Measurements from ENCODE around the gene INHBE. TPM values are rescaled to one million over a fixed set of nuclear protein-coding genes. Genes with fewer than 3 reads are reported as not detected.

Gene INHBE
- polyA plus RNA-seq, 1 experiment = 10.8 TPM

DNA sequence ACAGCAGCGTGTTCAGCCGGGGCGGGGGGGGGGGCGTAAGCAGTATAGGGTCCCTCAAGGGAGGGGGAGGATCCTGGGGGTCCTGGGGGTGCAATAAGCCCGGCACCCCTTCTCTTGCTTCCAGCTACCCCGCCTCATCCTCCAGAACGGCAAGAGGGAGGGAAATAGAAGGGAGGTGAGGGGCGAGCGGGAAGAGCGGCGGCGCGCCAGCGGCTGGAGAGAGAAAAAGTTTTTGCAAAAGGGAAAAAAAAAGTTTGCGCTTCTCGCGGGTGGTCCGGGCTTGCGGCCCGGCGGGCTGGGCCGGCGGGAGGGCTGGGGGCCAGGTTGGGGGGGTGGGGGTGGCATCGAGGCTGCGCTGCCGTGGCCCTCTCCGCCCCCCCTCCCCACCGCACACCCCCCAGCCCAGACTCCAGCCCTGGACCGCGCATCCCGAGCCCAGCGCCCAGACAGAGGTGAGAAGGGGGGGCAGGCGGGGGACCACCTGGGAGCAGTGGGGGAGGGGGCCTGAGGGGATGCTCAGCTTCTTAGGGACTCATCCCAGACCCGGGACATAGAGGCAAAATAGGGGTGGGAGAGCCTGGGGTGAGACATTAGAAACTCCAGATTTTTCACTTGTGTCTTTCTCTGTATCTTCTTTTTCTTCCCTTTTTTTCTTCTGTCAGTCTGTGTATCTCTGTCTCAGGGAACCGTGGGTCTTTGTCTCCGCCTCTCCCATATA, 4.8 kb downstream of the INHBE start, which contains the start of gene GLI1:
Gene GLI1 (plus strand): TSS at position 36 of the 718 bp plus-strand sequence. CDS start 3,907 bp downstream, outside the sequence.
- no peak for DNase-seq (ENCODE audit: low read depth, low spot score)
- ChIA-PET CTCF (interaction anchor here (1.1 to 2.4 kb wide), 30 partner anchors 7 to 246 kb away, joined by 3 to 37 read pairs (median 6); partner anchors contain the start of genes ARHGAP9 and SHMT2), POLR2A (no interaction called here)
- no peaks in the 10 kb centered on the region for H3K27me3 ChIP-seq (ENCODE audit: control insufficient read depth, insufficient read depth, low read length)
- peak within 1 kb of the TSS; percentile 88 for H3K4me3 ChIP-seq (ENCODE audit: low read depth, low read length)
- peak within 1 kb of the TSS; percentile 80 for H3K27ac ChIP-seq (ENCODE audit: low read depth, low read length)
- TF ChIP-seq, protein P1, sequence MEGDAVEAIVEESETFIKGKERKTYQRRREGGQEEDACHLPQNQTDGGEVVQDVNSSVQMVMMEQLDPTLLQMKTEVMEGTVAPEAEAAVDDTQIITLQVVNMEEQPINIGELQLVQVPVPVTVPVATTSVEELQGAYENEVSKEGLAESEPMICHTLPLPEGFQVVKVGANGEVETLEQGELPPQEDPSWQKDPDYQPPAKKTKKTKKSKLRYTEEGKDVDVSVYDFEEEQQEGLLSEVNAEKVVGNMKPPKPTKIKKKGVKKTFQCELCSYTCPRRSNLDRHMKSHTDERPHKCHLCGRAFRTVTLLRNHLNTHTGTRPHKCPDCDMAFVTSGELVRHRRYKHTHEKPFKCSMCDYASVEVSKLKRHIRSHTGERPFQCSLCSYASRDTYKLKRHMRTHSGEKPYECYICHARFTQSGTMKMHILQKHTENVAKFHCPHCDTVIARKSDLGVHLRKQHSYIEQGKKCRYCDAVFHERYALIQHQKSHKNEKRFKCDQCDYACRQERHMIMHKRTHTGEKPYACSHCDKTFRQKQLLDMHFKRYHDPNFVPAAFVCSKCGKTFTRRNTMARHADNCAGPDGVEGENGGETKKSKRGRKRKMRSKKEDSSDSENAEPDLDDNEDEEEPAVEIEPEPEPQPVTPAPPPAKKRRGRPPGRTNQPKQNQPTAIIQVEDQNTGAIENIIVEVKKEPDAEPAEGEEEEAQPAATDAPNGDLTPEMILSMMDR (IDR thresholded peaks at IDR 0.05; ENCODE audit: low read depth, low read length) = no peak
- no peaks in the 10 kb centered on the region for H3K9me3 ChIP-seq (ENCODE audit: control insufficient read depth, insufficient read depth, low read length)

DNA sequence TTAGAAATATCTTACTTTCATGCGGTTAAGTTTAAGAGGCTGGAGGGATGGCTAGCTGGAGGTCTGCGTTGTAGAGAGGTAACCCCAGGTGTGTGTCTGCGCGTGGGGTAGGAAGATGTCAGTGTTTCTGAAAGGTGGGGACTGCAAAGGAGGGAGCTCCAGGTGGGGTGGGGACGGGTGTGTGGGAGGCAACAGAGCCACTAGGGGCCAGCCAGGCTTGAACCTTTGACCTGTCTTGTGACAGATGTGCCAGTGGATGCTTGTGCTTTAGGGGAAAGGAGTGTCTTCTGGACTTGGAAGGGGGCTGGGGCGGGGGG, 5.3 kb downstream of the INHBE start:
- DNase-seq (ENCODE audit: low read depth, low spot score) = no peak
- Histone ChIP-seq H3K9me3 (ENCODE audit: control insufficient read depth, insufficient read depth, low read length) (no peaks in the 10 kb centered on the region), H3K4me3 (ENCODE audit: low read depth, low read length) (peak overlapping the region; percentile 88), H3K27ac (ENCODE audit: low read depth, low read length) (no peak overlapping the region), H3K27me3 (ENCODE audit: control insufficient read depth, insufficient read depth, low read length) (no peaks in the 10 kb centered on the region)
- TF ChIP-seq, protein P1 (IDR thresholded peaks at IDR 0.05; ENCODE audit: low read depth, low read length) = no peak
- CTCF ChIA-PET = interaction anchor here (1.3 kb wide), 1 partner anchor 8 kb away, joined by 4 read pairs; no protein-coding TSS in a partner anchor
- POLR2A ChIA-PET = no interaction called here

DNA sequence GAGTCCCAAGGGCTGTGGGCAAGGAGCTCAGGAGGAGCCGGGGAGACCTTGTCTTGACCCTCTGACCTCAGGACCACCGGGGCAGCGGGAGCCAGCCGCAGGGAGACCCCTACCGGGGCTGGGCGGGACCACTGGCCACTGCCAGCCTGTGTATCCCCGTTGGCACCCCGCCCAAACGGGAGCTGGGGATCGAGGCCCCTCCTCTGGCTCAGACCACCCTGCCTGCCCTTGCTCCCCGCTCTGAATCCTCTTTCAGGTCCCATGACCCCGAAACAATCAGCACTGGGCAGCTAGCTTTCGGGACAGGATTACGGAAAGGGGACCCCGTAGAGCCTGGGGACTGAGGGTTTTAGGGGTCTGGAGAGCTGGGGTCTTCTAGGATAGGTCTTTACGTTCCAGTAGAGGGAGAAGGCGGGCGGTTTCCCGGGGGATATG, 5.8 kb downstream of the INHBE start:
- CTCF ChIA-PET = interaction anchor here (1.3 kb wide), 1 partner anchor 8 kb away, joined by 4 read pairs; no protein-coding TSS in a partner anchor

DNA sequence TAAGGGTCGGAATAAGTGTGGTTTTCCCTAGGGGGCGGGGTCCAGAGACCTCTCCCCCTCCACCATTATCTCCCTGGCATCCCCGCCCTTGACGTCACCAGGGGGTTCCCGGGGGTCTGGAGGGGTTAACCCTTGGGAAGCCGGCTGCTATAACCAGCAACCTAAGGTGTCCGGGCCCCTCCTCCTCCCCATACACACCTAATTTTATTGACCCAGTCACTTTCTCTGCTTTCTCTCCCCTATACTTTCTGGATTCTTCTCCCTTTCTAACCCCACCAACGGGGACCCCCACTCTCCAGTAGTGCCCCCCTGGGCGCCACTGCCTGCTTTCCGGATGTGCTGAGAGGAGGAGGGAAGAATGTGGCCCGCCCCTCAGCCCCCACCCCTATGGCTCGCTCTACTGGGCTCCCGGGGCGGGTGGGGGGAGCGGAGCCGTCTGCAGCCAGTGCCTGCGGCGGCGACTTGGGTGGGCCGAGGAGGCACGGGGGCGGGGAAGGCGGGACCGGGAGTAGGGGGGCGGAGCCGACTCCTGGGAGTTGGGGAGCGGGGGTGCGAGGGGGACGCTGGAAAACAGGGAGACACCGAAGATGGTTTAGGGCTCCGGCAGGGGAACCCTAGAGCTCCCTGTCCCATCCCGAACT, 6.3 kb downstream of the INHBE start:
- CTCF ChIA-PET = interaction anchor here (1.1 to 2.4 kb wide), 5 partner anchors 9 to 210 kb away, joined by 3 to 14 read pairs (median 9); partner anchors contain the start of gene STAC3
- peak overlapping the region; percentile 85 for H3K27ac ChIP-seq (ENCODE audit: low read depth, low read length)
- H3K9me3 ChIP-seq (ENCODE audit: control insufficient read depth, insufficient read depth, low read length) = no peaks in the 10 kb centered on the region
- no peak for DNase-seq (ENCODE audit: low read depth, low spot score)
- POLR2A ChIA-PET = no interaction called here
- H3K27me3 ChIP-seq (ENCODE audit: control insufficient read depth, insufficient read depth, low read length) = no peaks in the 10 kb centered on the region
- TF ChIP-seq, protein P1 (IDR thresholded peaks at IDR 0.05; ENCODE audit: low read depth, low read length) = no peak
- H3K4me3 ChIP-seq (ENCODE audit: low read depth, low read length) = peak overlapping the region; percentile 88

More for the DNA sequence above, 5.8 kb downstream of the INHBE start:
- Histone ChIP-seq H3K27ac (ENCODE audit: low read depth, low read length) (peak overlapping the region; percentile 31), H3K27me3 (ENCODE audit: control insufficient read depth, insufficient read depth, low read length) (no peaks in the 10 kb centered on the region), H3K9me3 (ENCODE audit: control insufficient read depth, insufficient read depth, low read length) (no peaks in the 10 kb centered on the region), H3K4me3 (ENCODE audit: low read depth, low read length) (peak overlapping the region; percentile 88)
- TF ChIP-seq, protein P1 (IDR thresholded peaks at IDR 0.05; ENCODE audit: low read depth, low read length) = 0 out of 2 replicates have a peak, but pooled peaks have one; percentile 3
- DNase-seq (ENCODE audit: low read depth, low spot score) = no peak
- POLR2A ChIA-PET = no interaction called here

DNA sequence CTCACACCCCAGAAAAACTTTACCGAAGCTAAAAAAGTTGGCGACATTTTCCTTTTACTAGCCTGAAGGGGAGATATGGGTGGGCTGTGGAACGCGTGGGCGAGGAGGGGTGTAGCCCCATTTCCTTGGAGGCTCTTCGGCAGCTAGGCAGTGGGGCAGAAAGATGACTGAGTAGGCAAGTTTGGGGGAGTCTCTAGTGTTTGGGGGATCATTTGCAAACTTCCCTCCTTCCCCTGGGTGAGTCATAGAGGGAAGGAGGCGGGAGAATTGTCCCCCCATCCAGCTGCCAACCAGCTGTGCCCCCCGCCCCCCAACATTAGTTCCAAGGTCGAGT, 6.8 kb downstream of the INHBE start:
- Histone ChIP-seq H3K27me3 (ENCODE audit: control insufficient read depth, insufficient read depth, low read length) (no peaks in the 10 kb centered on the region), H3K27ac (ENCODE audit: low read depth, low read length) (peak overlapping the region; percentile 85), H3K4me3 (ENCODE audit: low read depth, low read length) (peak overlapping the region; percentile 88), H3K9me3 (ENCODE audit: control insufficient read depth, insufficient read depth, low read length) (no peaks in the 10 kb centered on the region)
- DNase-seq (ENCODE audit: low read depth, low spot score) = no peak
- ChIA-PET CTCF (interaction anchor here (0.5 to 2.4 kb wide), 14 partner anchors 9 to 211 kb away, joined by 3 to 14 read pairs (median 4); partner anchors contain the start of gene STAC3), POLR2A (no interaction called here)
- TF ChIP-seq, protein P1 (IDR thresholded peaks at IDR 0.05; ENCODE audit: low read depth, low read length) = no peak

Measured in AG04450 (cell line).